Right lobe of liver (tissue), 6 donors: ENCODE data around the gene GCNT3. TPM values are rescaled to one million over a fixed set of nuclear protein-coding genes. Genes with fewer than 3 reads are reported as not detected.
A peak's percentile ranks its signal among the peaks of the same experiment; 100 is the strongest.
"Not testable (repeated sequence)": the region's sequence is repeated elsewhere in the genome, so short reads cannot be mapped to it uniquely, and the experiment has no call there.

Experiments used
- ATAC-seq, 4 donors: fragments of 200-7000 bp; cut with Tn5 transposase; one replicate each; pipeline ENCODE4 v1.9.1; 2020; ENCODE audit warnings: mild to moderate bottlenecking in 4 of 4, moderate library complexity in 4 of 4
- DNase-seq, 3 donors: peaks; one replicate each; pipeline ENCODE4 v3.0.0-alpha.2; 2020
- H3K27ac ChIP-seq, 3 donors: fragments of 200-600 bp; one replicate each; pipeline ENCODE4 v1.8.0; 2022
- H3K27me3 ChIP-seq, 2 donors: fragments of 200-600 bp; one replicate each; pipeline ENCODE4 v1.8.0; 2022
- H3K36me3 ChIP-seq, 4 donors: fragments of 200-600 bp; sonication (generic) in 1 of 4; one replicate each; pipeline versions ENCODE4 v1.5.1 to v1.8.0; 2017 to 2022; ENCODE audit warnings: control low read depth in 1 of 4
- H3K4me1 ChIP-seq, 4 donors: fragments of 200-600 bp; sonication (generic) in 1 of 4; one replicate each; pipeline versions ENCODE4 v1.5.1 to v1.8.0; 2017 to 2022; ENCODE audit warnings: control low read depth in 1 of 4
- H3K4me3 ChIP-seq, 3 donors: fragments of 200-600 bp; one replicate each; pipeline ENCODE4 v1.8.0; 2022
- H3K9me3 ChIP-seq, 4 donors: fragments of 200-600 bp; sonication (generic) in 1 of 4; one replicate each; pipeline versions ENCODE4 v1.5.1 to v1.8.0; 2017 to 2022; ENCODE audit warnings: control low read depth in 1 of 4
- POLR2A ChIP-seq: fragments of 450-650 bp; IDR thresholded peaks from one replicate; pipeline ENCODE4 v1.6.1; 2017; ENCODE audit warnings: antibody characterized with exemption, mild to moderate bottlenecking
- WGBS: methylation state at CpG from one replicate; pipeline ENCODE4 v1.1.6; 2018; ENCODE audit warnings: low coverage, low lambda C conversion rate; ENCODE audit not compliant: insufficient coverage; ENCODE audit errors: missing lambda C conversion rate; 5-methylcytosine and 5-hydroxymethylcytosine counted together
- intact Hi-C, 2 donors: fragments of 100-400 bp; cut with DNase I; formaldehyde crosslinking; loops; one replicate each; pipeline versions ENCODE4 v1.11.2 to v1.14.1; 2022
- total RNA-seq, 6 experiments: library from RNA; depleted of rRNA in 2 of 6; stranded (reverse); fragments of >200 nt in 2 of 6; fragmentation: NEBNext Ultra II Directional in 3 of 6; extraction: Animal tissue kit (Norgen Biotek cat#: 25700) in 3 of 6; gene quantifications; one replicate each; pipeline versions ENCODE4 v1.1.0 to v1.2.4, GENCODE V29; 2016 to 2023
- TF ChIP-seq, protein P1 (sequence below), 4 donors: fragments of 200-600 bp in 3 of 4; fragments of 450-650 bp in 1 of 4; IDR thresholded peaks; one replicate each; pipeline versions ENCODE4 v1.5.1 to v1.8.0; 2016 to 2022; ENCODE audit warnings: antibody characterized with exemption in 4 of 4, mild to moderate bottlenecking in 2 of 4
- donor health status: DM: no; HTN: yes; CAD: no.
- donor health status: DM: no; HTN: no; CAD: no.
- donor health status: DM: no; HTN: no; CAD: no.
- donor health status: DM: no; HTN: yes; CAD: no.
- donor health status: DM: no; HTN: yes; CAD: no.

GCNT3 gene
- total RNA-seq, 6 experiments from 2014 or later: 0.20 to 3.8 (median 2.4) TPM; not detected in 1

DNA sequence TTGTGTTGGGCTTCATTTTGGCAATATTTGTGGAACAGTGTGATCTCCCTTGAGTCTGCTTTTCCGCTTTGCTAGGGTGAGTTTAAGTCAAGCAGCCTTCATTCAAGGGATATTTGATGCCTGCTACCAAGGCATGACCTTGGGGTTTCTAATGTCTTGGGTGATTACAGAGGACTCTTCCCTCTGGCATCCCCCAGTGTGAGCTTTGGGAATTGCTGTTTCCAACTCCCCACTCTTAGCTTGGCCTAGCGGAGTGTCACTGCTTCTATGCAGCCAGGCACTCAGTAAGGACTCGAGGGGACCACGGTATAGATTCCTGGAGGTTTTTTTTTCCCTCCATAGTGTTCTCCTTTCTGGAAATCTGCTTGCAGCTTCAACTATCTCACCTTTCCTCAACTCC lies 21.1 kb downstream of the GCNT3 start:
- no peaks in the 10 kb centered on the region for H3K36me3 ChIP-seq
- H3K27me3 ChIP-seq: no peaks in the 10 kb centered on the region
- H3K27ac ChIP-seq: no peak overlapping the region
- DNase-seq (no peak), ATAC-seq (no peak)
- intact Hi-C loops: no loop called here
- no peaks in the 10 kb centered on the region for H3K4me1 ChIP-seq
- WGBS: 59% methylated on average over 4 of the region's 4 CpGs
- no peaks in the 10 kb centered on the region for H3K9me3 ChIP-seq
- TF ChIP-seq, protein P1, sequence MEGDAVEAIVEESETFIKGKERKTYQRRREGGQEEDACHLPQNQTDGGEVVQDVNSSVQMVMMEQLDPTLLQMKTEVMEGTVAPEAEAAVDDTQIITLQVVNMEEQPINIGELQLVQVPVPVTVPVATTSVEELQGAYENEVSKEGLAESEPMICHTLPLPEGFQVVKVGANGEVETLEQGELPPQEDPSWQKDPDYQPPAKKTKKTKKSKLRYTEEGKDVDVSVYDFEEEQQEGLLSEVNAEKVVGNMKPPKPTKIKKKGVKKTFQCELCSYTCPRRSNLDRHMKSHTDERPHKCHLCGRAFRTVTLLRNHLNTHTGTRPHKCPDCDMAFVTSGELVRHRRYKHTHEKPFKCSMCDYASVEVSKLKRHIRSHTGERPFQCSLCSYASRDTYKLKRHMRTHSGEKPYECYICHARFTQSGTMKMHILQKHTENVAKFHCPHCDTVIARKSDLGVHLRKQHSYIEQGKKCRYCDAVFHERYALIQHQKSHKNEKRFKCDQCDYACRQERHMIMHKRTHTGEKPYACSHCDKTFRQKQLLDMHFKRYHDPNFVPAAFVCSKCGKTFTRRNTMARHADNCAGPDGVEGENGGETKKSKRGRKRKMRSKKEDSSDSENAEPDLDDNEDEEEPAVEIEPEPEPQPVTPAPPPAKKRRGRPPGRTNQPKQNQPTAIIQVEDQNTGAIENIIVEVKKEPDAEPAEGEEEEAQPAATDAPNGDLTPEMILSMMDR (IDR thresholded peaks at IDR 0.05): no peak
- no peak for TF ChIP-seq POLR2A
- H3K4me3 ChIP-seq: no peak overlapping the region

DNA sequence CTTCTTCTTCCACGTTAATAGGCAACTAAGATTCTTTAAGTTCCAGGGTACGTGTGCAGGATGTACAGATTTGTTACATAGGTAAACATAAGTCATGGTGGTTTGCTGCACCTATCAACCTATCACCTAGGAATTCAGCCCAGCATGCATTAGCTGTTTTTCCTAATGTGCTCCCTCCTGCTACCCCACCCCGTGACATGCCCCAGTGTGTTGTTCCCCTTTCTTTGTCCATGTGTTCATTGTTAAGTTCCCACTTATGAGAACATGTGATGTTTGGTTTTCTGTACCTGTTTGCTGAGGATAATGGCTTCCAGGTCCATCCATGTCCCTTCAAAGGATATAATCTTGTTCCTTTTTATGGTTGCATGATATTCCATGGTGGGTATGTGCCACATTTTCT lies 24.6 kb downstream of the GCNT3 start:
- DNase-seq (no peak), ATAC-seq (peak in 1 of 4 donors; percentile 23)
- Histone ChIP-seq H3K9me3 (no peaks in the 10 kb centered on the region), H3K27me3 (no peaks in the 10 kb centered on the region), H3K36me3 (peaks cover 0 to 22% (median 4%) of the 10 kb centered on the region in 4 donors), H3K4me3 (no peak overlapping the region), H3K27ac (no peak overlapping the region), H3K4me1 (no peaks in the 10 kb centered on the region)
- no peak for TF ChIP-seq POLR2A
- TF ChIP-seq, protein P1 (IDR thresholded peaks at IDR 0.05): no peak
- intact Hi-C loops: no loop called here
- WGBS: 83% methylated on average over 2 of the region's 3 CpGs

DNA sequence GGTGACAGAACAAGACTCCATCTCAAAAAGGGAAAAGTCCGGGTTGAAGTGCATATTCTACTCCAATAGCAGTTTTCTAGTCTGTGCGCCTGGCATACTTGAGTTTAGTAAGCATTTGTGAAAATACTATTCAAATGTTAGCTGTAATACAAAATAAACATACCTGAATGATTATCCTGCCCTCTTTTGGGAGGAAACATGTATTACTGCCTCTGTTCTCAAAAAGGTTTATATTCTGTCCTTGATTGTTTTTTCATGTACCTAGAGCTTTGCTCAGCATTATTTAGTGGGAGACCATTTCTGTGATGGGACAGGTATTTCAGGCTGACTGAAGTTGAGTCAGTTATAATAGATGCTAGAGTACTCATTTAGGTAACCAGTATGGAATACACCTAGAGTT lies 25.9 kb downstream of the GCNT3 start:
- WGBS: 92% methylated on average over 2 of the region's 2 CpGs
- H3K27me3 ChIP-seq, DNase-seq, H3K27ac ChIP-seq, ATAC-seq, H3K4me1 ChIP-seq, intact Hi-C loops, H3K4me3 ChIP-seq, H3K9me3 ChIP-seq: not testable (repeated sequence)
- peaks cover 0 to 30% (median 4%) of the 10 kb centered on the region in 4 donors for H3K36me3 ChIP-seq

DNA sequence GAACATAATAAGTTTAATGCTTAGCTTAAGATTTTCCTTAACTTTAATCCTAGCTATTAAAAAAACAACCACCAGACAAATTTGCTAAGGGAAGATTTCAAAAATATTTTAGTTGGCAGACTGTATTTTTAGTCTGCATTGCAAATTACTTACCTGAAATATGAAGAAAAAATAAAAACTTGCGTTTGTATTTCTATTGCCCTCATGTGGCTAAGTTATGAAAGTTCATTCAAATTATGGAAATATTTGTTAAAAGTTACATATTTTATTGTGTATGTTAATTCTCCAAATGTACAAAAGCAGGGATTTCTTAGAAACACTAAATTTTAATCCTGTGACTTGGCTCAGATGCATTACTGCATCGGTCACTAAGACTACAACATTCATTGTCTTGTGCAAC lies 30.8 kb downstream of the GCNT3 start:
- no peak overlapping the region for H3K4me3 ChIP-seq
- H3K36me3 ChIP-seq: peaks cover 0 to 42% (median 6%) of the 10 kb centered on the region in 4 donors
- intact Hi-C loops: no loop called here
- no peaks in the 10 kb centered on the region for H3K4me1 ChIP-seq
- no peak overlapping the region for H3K27ac ChIP-seq
- H3K27me3 ChIP-seq: no peaks in the 10 kb centered on the region
- ATAC-seq (no peak), DNase-seq (no peak)
- TF ChIP-seq, protein P1 (IDR thresholded peaks at IDR 0.05): peak in 1 of 4 donors; percentile 5
- no peak for TF ChIP-seq POLR2A
- no peaks in the 10 kb centered on the region for H3K9me3 ChIP-seq
- 77% methylated on average over 2 of the region's 2 CpGs for WGBS

DNA sequence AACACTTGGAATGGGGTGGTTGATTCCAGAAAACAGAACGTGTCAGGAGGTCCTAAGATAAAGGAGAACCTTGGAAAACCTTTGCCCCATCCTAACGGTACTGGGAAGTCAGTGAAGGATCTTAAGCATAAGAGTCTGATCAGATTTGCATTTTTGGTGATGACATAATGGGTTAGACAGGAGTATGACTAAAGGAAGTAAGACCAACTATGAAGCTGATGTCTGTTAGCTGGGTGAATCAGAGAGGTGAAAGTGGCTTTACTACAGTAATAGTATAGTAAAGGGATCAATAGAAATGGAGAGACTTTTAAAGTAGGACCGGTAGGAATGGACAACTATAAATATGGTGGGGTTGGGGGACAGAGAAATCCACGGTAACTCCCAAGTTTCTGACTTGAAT lies 33.2 kb downstream of the GCNT3 start:
- peaks cover 0 to 35% (median 7%) of the 10 kb centered on the region in 4 donors for H3K36me3 ChIP-seq
- no peak for TF ChIP-seq POLR2A
- TF ChIP-seq, protein P1 (IDR thresholded peaks at IDR 0.05): no peak
- H3K27ac ChIP-seq: no peak overlapping the region
- intact Hi-C loops: no loop called here
- no peaks in the 10 kb centered on the region for H3K4me1 ChIP-seq
- 77% methylated on average over 3 of the region's 4 CpGs for WGBS
- no peaks in the 10 kb centered on the region for H3K27me3 ChIP-seq
- H3K9me3 ChIP-seq: no peaks in the 10 kb centered on the region
- no peak overlapping the region for H3K4me3 ChIP-seq
- no peak for ATAC-seq
- no peak for DNase-seq

DNA sequence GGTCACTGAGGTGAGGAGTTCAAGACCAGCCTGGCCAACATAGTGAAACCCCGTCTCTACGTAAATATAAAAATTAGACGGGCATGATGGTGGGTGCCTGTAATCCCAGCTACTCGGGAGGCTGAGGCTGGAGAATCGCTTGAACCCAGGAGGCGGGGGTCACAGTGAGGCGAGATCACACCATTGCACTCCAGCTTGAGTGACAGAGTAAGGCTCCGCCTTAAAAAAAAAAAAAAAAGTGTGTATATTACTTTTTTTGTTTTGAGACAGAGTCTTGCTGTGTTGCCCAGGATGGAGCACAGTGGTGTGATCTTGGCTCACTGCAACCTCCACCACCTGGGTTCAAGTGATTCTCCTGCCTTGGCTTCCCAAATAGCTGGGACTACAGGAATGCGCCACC lies 34.2 kb downstream of the GCNT3 start:
- H3K9me3 ChIP-seq, DNase-seq, H3K27ac ChIP-seq, H3K4me3 ChIP-seq, H3K4me1 ChIP-seq, intact Hi-C loops, ATAC-seq, H3K27me3 ChIP-seq: not testable (repeated sequence)
- WGBS: 96% methylated on average over 5 of the region's 9 CpGs
- peaks cover 0 to 38% (median 4%) of the 10 kb centered on the region in 4 donors for H3K36me3 ChIP-seq
